GM23338 (cell line): ENCODE results near the gene ASTL. TPM values are rescaled to one million over a fixed set of nuclear protein-coding genes. Genes with fewer than 3 reads are reported as not detected.

Source experiments
- ATAC-seq: fragments of 200-7000 bp; cut with Tn5 transposase; 3 replicates; pipeline ENCODE4 v1.9.1; 2020
- DNase-seq: peaks from one replicate; pipeline ENCODE4 v3.0.0-alpha.2; 2015; ENCODE audit warnings: low spot score
- H2AFZ ChIP-seq: fragments of 200-600 bp; sonication (generic); 2 replicates; pipeline ENCODE4 v1.8.0; 2016; ENCODE audit warnings: antibody characterized with exemption, mild to moderate bottlenecking, moderate library complexity
- H3F3A ChIP-seq: fragments of 200-600 bp; sonication (generic); replicated peaks from 2 replicates; pipeline ENCODE4 v1.8.0; 2017; ENCODE audit warnings: antibody characterized with exemption, mixed run types, low read depth
- H3K27ac ChIP-seq: fragments of 200-600 bp; sonication (generic); 2 replicates; pipeline ENCODE4 v1.6.1; 2016; ENCODE audit warnings: low read depth
- H3K27me3 ChIP-seq: fragments of 200-600 bp; sonication (generic); 2 replicates; pipeline ENCODE4 v1.8.0; 2016; ENCODE audit warnings: mild to moderate bottlenecking, mixed run types, moderate library complexity; ENCODE audit not compliant: insufficient read depth
- H3K36me3 ChIP-seq: fragments of 200-600 bp; sonication (generic); 2 replicates; pipeline ENCODE4 v1.8.0; 2016; ENCODE audit warnings: mild to moderate bottlenecking; ENCODE audit not compliant: insufficient read depth
- H3K4me1 ChIP-seq: fragments of 200-600 bp; sonication (generic); 2 replicates; pipeline ENCODE4 v1.8.0; 2016; ENCODE audit warnings: mild to moderate bottlenecking, moderate library complexity; ENCODE audit not compliant: insufficient read depth
- H3K4me2 ChIP-seq: fragments of 200-600 bp; sonication (generic); 2 replicates; pipeline ENCODE4 v1.7.1; 2017; ENCODE audit warnings: mixed run types
- H3K4me3 ChIP-seq: fragments of 200-600 bp; sonication (generic); 2 replicates; pipeline ENCODE4 v1.6.1; 2016; ENCODE audit warnings: mixed run types
- H3K79me2 ChIP-seq: fragments of 200-600 bp; sonication (generic); replicated peaks from 2 replicates; pipeline ENCODE4 v1.8.0; 2017; ENCODE audit warnings: mild to moderate bottlenecking; ENCODE audit not compliant: insufficient read depth
- H3K9me2 ChIP-seq: fragments of 200-600 bp; sonication (generic); 2 replicates; pipeline ENCODE4 v1.8.0; 2017; ENCODE audit not compliant: insufficient read depth
- H4K20me1 ChIP-seq: fragments of 200-600 bp; sonication (generic); replicated peaks from 2 replicates; pipeline ENCODE4 v1.8.0; 2017; ENCODE audit warnings: mild to moderate bottlenecking; ENCODE audit not compliant: insufficient read depth
- H3K27ac Mint-ChIP-seq: 2 replicates; pipeline ENCODE4 v1.8.0; 2020; ENCODE audit warnings: inconsistent platforms, mild to moderate bottlenecking, moderate library complexity, mixed read lengths
- H3K27me3 Mint-ChIP-seq: 3 replicates; pipeline ENCODE4 v1.8.0; 2022; ENCODE audit warnings: low read depth, mild to moderate bottlenecking, moderate library complexity, mixed read lengths, inconsistent platforms; ENCODE audit not compliant: insufficient read depth, poor library complexity
- H3K36me3 Mint-ChIP-seq: 3 replicates; pipeline ENCODE4 v1.8.0; 2021; ENCODE audit warnings: low read depth, mild to moderate bottlenecking, inconsistent platforms, moderate library complexity, mixed read lengths
- H3K4me1 Mint-ChIP-seq: 3 replicates; pipeline ENCODE4 v1.8.0; 2020; ENCODE audit warnings: mild to moderate bottlenecking, inconsistent platforms, mixed read lengths
- H3K4me3 Mint-ChIP-seq: 3 replicates; pipeline ENCODE4 v1.8.0; 2021; ENCODE audit warnings: moderate library complexity, mild to moderate bottlenecking, inconsistent platforms, mixed read lengths
- H3K9me3 Mint-ChIP-seq: 3 replicates; pipeline ENCODE4 v1.8.0; 2020; ENCODE audit warnings: moderate library complexity, mild to moderate bottlenecking, inconsistent platforms, mixed read lengths
- CREB1 ChIP-seq: fragments of 250-450 bp; sonication (Bioruptor Pico); IDR thresholded peaks from 2 replicates; pipeline ENCODE4 v1.5.0; 2020; ENCODE audit warnings: low read depth, mild to moderate bottlenecking, moderate library complexity
- NANOG ChIP-seq: IDR thresholded peaks from 2 replicates; pipeline ENCODE4 v1.6.1; 2016; ENCODE audit warnings: antibody characterized with exemption, borderline replicate concordance
- POLR2AphosphoS5 ChIP-seq: IDR thresholded peaks from 2 replicates; pipeline ENCODE4 v1.6.1; 2016; ENCODE audit warnings: antibody characterized with exemption, low read depth
- STAT1 ChIP-seq: IDR thresholded peaks from one replicate; pipeline ENCODE4 v1.6.1; 2016; ENCODE audit warnings: antibody characterized with exemption; ENCODE audit not compliant: unreplicated experiment
- ZNF114 ChIP-seq: fragments of 250-450 bp; sonication (Bioruptor Pico); IDR thresholded peaks from 2 replicates; pipeline ENCODE4 v1.5.0; 2020; ENCODE audit warnings: mild to moderate bottlenecking, moderate library complexity
- ZNF331 ChIP-seq: fragments of 250-450 bp; sonication (Bioruptor Pico); IDR thresholded peaks from 2 replicates; pipeline ENCODE4 v1.5.0; 2020; ENCODE audit warnings: low read depth, mild to moderate bottlenecking, moderate library complexity
- polyA plus RNA-seq: library from polyadenylated mRNA; unstranded; fragments of >200 nt; fragmentation: Nextera tagmentation; extraction: Ambion mirVana; gene quantifications from 2 replicates; pipeline ENCODE4 v1.2.1, GENCODE V29; 2016
- total RNA-seq: library from RNA; depleted of rRNA; stranded (reverse); fragments of >200 nt; shearing (Covaris generic); gene quantifications from 2 replicates; pipeline ENCODE4 v1.2.3, GENCODE V29; 2014
- TF ChIP-seq, protein P1 (sequence below): IDR thresholded peaks from one replicate; pipeline ENCODE4 v1.6.1; 2018; ENCODE audit warnings: antibody characterized with exemption; ENCODE audit not compliant: unreplicated experiment
- TF ChIP-seq, protein P2 (sequence below), 2 experiments: fragments of 200-600 bp in 1 of 2; sonication (generic) in 1 of 2; conservative IDR thresholded peaks; 2 replicates each; pipeline versions ENCODE4 v1.5.1 to v1.6.1; 2016 to 2017; ENCODE audit warnings: antibody characterized with exemption in 2 of 2, low read depth in 2 of 2, mild to moderate bottlenecking in 2 of 2, moderate library complexity in 1 of 2
- TF ChIP-seq, protein P3 (sequence below): fragments of 250-450 bp; sonication (Bioruptor Pico); IDR thresholded peaks from 2 replicates; pipeline ENCODE4 v1.5.0; 2020; ENCODE audit warnings: mild to moderate bottlenecking, moderate library complexity

ASTL gene
- total and polyA plus RNA-seq, 2 experiments from 2014 or later = 0.23 TPM; not detected in 1

DNA sequence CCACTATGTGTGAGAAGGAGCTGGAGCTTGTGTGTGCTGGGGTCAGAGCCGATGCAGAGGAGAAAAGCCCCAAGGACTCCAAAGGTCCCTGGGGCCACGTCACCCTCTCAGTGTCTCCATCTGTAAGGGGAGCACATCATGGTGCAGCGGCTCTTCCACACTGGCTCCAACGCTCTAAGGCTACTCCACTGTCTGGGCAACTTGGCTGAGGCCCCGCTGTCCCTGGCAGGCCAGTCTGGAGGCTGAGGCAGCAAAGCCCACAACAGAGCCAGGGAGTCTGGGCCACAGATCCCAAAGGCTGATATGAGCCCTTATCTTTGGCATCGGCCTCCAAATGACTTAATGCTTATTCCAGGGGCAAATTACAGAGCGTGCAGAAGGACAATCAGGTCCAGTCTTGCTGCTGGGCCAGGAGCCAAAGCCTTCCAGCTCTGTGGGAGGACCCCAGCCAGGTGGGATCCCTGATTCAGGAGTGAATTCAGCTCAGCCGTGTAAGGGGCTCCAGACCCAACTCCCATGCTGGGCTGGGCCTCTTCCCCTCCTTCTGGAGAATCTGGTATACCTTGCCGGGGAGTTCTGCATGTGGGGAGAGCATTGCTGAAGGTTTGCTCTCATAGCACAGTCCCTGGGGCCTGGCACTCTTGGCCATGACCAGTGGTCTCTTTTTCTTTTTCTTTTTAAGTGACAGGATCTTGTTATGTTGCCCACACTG lies 8.7 kb upstream of the ASTL start:
- TF ChIP-seq ZNF331 (no peak), NANOG (no peak), STAT1 (no peak), CREB1 (CRISPR knock-in tag) (no peak), ZNF114 (CRISPR knock-in tag) (no peak), POLR2AphosphoS5 (no peak)
- TF ChIP-seq, protein P1, sequence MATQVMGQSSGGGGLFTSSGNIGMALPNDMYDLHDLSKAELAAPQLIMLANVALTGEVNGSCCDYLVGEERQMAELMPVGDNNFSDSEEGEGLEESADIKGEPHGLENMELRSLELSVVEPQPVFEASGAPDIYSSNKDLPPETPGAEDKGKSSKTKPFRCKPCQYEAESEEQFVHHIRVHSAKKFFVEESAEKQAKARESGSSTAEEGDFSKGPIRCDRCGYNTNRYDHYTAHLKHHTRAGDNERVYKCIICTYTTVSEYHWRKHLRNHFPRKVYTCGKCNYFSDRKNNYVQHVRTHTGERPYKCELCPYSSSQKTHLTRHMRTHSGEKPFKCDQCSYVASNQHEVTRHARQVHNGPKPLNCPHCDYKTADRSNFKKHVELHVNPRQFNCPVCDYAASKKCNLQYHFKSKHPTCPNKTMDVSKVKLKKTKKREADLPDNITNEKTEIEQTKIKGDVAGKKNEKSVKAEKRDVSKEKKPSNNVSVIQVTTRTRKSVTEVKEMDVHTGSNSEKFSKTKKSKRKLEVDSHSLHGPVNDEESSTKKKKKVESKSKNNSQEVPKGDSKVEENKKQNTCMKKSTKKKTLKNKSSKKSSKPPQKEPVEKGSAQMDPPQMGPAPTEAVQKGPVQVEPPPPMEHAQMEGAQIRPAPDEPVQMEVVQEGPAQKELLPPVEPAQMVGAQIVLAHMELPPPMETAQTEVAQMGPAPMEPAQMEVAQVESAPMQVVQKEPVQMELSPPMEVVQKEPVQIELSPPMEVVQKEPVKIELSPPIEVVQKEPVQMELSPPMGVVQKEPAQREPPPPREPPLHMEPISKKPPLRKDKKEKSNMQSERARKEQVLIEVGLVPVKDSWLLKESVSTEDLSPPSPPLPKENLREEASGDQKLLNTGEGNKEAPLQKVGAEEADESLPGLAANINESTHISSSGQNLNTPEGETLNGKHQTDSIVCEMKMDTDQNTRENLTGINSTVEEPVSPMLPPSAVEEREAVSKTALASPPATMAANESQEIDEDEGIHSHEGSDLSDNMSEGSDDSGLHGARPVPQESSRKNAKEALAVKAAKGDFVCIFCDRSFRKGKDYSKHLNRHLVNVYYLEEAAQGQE = no peak
- TF ChIP-seq, protein P2, sequence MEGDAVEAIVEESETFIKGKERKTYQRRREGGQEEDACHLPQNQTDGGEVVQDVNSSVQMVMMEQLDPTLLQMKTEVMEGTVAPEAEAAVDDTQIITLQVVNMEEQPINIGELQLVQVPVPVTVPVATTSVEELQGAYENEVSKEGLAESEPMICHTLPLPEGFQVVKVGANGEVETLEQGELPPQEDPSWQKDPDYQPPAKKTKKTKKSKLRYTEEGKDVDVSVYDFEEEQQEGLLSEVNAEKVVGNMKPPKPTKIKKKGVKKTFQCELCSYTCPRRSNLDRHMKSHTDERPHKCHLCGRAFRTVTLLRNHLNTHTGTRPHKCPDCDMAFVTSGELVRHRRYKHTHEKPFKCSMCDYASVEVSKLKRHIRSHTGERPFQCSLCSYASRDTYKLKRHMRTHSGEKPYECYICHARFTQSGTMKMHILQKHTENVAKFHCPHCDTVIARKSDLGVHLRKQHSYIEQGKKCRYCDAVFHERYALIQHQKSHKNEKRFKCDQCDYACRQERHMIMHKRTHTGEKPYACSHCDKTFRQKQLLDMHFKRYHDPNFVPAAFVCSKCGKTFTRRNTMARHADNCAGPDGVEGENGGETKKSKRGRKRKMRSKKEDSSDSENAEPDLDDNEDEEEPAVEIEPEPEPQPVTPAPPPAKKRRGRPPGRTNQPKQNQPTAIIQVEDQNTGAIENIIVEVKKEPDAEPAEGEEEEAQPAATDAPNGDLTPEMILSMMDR (conservative IDR thresholded peaks at IDR 0.05; ENCODE audit: low read depth in 2 of 2) = no peak
- TF ChIP-seq, protein P3, sequence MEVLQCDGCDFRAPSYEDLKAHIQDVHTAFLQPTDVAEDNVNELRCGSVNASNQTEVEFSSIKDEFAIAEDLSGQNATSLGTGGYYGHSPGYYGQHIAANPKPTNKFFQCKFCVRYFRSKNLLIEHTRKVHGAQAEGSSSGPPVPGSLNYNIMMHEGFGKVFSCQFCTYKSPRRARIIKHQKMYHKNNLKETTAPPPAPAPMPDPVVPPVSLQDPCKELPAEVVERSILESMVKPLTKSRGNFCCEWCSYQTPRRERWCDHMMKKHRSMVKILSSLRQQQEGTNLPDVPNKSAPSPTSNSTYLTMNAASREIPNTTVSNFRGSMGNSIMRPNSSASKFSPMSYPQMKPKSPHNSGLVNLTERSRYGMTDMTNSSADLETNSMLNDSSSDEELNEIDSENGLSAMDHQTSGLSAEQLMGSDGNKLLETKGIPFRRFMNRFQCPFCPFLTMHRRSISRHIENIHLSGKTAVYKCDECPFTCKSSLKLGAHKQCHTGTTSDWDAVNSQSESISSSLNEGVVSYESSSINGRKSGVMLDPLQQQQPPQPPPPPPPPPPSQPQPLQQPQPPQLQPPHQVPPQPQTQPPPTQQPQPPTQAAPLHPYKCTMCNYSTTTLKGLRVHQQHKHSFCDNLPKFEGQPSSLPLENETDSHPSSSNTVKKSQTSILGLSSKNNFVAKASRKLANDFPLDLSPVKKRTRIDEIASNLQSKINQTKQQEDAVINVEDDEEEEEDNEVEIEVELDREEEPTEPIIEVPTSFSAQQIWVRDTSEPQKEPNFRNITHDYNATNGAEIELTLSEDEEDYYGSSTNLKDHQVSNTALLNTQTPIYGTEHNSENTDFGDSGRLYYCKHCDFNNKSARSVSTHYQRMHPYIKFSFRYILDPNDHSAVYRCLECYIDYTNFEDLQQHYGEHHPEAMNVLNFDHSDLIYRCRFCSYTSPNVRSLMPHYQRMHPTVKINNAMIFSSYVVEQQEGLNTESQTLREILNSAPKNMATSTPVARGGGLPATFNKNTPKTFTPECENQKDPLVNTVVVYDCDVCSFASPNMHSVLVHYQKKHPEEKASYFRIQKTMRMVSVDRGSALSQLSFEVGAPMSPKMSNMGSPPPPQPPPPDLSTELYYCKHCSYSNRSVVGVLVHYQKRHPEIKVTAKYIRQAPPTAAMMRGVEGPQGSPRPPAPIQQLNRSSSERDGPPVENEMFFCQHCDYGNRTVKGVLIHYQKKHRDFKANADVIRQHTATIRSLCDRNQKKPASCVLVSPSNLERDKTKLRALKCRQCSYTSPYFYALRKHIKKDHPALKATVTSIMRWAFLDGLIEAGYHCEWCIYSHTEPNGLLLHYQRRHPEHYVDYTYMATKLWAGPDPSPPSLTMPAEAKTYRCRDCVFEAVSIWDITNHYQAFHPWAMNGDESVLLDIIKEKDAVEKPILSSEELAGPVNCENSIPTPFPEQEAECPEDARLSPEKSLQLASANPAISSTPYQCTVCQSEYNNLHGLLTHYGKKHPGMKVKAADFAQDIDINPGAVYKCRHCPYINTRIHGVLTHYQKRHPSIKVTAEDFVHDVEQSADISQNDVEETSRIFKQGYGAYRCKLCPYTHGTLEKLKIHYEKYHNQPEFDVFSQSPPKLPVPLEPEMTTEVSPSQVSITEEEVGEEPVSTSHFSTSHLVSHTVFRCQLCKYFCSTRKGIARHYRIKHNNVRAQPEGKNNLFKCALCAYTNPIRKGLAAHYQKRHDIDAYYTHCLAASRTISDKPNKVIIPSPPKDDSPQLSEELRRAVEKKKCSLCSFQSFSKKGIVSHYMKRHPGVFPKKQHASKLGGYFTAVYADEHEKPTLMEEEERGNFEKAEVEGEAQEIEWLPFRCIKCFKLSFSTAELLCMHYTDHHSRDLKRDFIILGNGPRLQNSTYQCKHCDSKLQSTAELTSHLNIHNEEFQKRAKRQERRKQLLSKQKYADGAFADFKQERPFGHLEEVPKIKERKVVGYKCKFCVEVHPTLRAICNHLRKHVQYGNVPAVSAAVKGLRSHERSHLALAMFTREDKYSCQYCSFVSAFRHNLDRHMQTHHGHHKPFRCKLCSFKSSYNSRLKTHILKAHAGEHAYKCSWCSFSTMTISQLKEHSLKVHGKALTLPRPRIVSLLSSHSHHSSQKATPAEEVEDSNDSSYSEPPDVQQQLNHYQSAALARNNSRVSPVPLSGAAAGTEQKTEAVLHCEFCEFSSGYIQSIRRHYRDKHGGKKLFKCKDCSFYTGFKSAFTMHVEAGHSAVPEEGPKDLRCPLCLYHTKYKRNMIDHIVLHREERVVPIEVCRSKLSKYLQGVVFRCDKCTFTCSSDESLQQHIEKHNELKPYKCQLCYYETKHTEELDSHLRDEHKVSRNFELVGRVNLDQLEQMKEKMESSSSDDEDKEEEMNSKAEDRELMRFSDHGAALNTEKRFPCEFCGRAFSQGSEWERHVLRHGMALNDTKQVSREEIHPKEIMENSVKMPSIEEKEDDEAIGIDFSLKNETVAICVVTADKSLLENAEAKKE = no peak
- no peak overlapping the region; the same call in 2 of the 3 replicates for H3K4me3 Mint-ChIP-seq
- peaks cover 30% of the 10 kb centered on the region for H3K27me3 ChIP-seq
- peaks cover 2% of the 10 kb centered on the region; the same call in 1 of the 3 replicates for H3K9me3 Mint-ChIP-seq
- no peaks in the 10 kb centered on the region for H4K20me1 ChIP-seq
- no peak for DNase-seq
- no peak for ATAC-seq
- no peak overlapping the region for H2AFZ ChIP-seq
- no peaks in the 10 kb centered on the region for H3K36me3 ChIP-seq
- peaks cover 30% of the 10 kb centered on the region for H3K27me3 Mint-ChIP-seq
- peaks cover 25% of the 10 kb centered on the region for H3K4me1 ChIP-seq
- no peaks in the 10 kb centered on the region for H3K9me2 ChIP-seq
- H3K4me2 ChIP-seq = no peak overlapping the region
- no peaks in the 10 kb centered on the region; the same call in none of the 2 replicates for H3F3A ChIP-seq
- H3K27ac Mint-ChIP-seq = no peak overlapping the region
- no peak overlapping the region for H3K27ac ChIP-seq
- peaks cover 15% of the 10 kb centered on the region for H3K36me3 Mint-ChIP-seq
- H3K4me1 Mint-ChIP-seq = peaks cover 34% of the 10 kb centered on the region
- H3K79me2 ChIP-seq = no peaks in the 10 kb centered on the region
- no peak overlapping the region for H3K4me3 ChIP-seq
